Measurements from ENCODE around the gene PLEK2.

PLEK2 gene

GRCh38 chr14:67391268-67391667 is 20.7 kb downstream of the PLEK2 start:
- no peaks in the 10 kb centered on the region for H3K27me3 ChIP-seq (ENCODE audit: insufficient read depth, low read depth)
- H3K79me2 ChIP-seq (ENCODE audit: insufficient read depth, low read depth) = no peaks in the 10 kb centered on the region
- H4K20me1 ChIP-seq (ENCODE audit: insufficient read depth) = no peaks in the 10 kb centered on the region
- no peaks in the 10 kb centered on the region for H3K36me3 ChIP-seq (ENCODE audit: insufficient read depth)
- no peak overlapping the region for H3K27ac ChIP-seq
- no peak overlapping the region for H3K4me3 ChIP-seq (IDR thresholded peaks at IDR 0.05; ENCODE audit: insufficient read depth, low read depth, low read length)
- TF ChIP-seq CTCF (conservative IDR thresholded peaks at IDR 0.05; ENCODE audit: low read depth, low read length) = no peak
- no peak overlapping the region for H3K4me2 ChIP-seq
- H3K4me1 ChIP-seq (ENCODE audit: low read depth, poor library complexity, severe bottlenecking) = no peaks in the 10 kb centered on the region
- no peak overlapping the region for H2AFZ ChIP-seq (ENCODE audit: low read depth)
- H3K9ac ChIP-seq = no peak overlapping the region

- TF ChIP-seq CTCF (conservative IDR thresholded peaks at IDR 0.05; ENCODE audit: low read depth, low read length) = no peak
- Histone ChIP-seq H3K27me3 (ENCODE audit: insufficient read depth, low read depth) (no peaks in the 10 kb centered on the region), H3K4me1 (ENCODE audit: low read depth, poor library complexity, severe bottlenecking) (no peaks in the 10 kb centered on the region), H3K4me3 (IDR thresholded peaks at IDR 0.05; ENCODE audit: insufficient read depth, low read depth, low read length) (no peak overlapping the region), H3K9ac (no peak overlapping the region), H3K79me2 (ENCODE audit: insufficient read depth, low read depth) (no peaks in the 10 kb centered on the region), H2AFZ (ENCODE audit: low read depth) (no peak overlapping the region), H3K27ac (no peak overlapping the region), H3K4me2 (no peak overlapping the region), H3K36me3 (ENCODE audit: insufficient read depth) (no peaks in the 10 kb centered on the region), H4K20me1 (ENCODE audit: insufficient read depth) (no peaks in the 10 kb centered on the region)
These were observed 22.0 kb downstream of the PLEK2 start for GRCh38 chr14:67389811-67390534.

GRCh38 chr14:67389275-67389674 is 22.7 kb downstream of the PLEK2 start:
- H3K4me1 ChIP-seq (ENCODE audit: low read depth, poor library complexity, severe bottlenecking) = no peaks in the 10 kb centered on the region
- H3K4me3 ChIP-seq (IDR thresholded peaks at IDR 0.05; ENCODE audit: insufficient read depth, low read depth, low read length) = no peak overlapping the region
- no peaks in the 10 kb centered on the region for H3K27me3 ChIP-seq (ENCODE audit: insufficient read depth, low read depth)
- no peak overlapping the region for H3K27ac ChIP-seq
- no peaks in the 10 kb centered on the region for H4K20me1 ChIP-seq (ENCODE audit: insufficient read depth)
- H2AFZ ChIP-seq (ENCODE audit: low read depth) = no peak overlapping the region
- no peak overlapping the region for H3K9ac ChIP-seq
- H3K4me2 ChIP-seq = no peak overlapping the region
- TF ChIP-seq CTCF (conservative IDR thresholded peaks at IDR 0.05; ENCODE audit: low read depth, low read length) = no peak
- no peaks in the 10 kb centered on the region for H3K36me3 ChIP-seq (ENCODE audit: insufficient read depth)
- H3K79me2 ChIP-seq (ENCODE audit: insufficient read depth, low read depth) = no peaks in the 10 kb centered on the region

GRCh38 chr14:67387195-67387594 is 24.8 kb downstream of the PLEK2 start:
- Histone ChIP-seq H3K27me3 (ENCODE audit: insufficient read depth, low read depth) (no peaks in the 10 kb centered on the region), H3K79me2 (ENCODE audit: insufficient read depth, low read depth) (no peaks in the 10 kb centered on the region), H2AFZ (ENCODE audit: low read depth) (no peak overlapping the region), H3K4me3 (IDR thresholded peaks at IDR 0.05; ENCODE audit: insufficient read depth, low read depth, low read length) (no peak overlapping the region), H4K20me1 (ENCODE audit: insufficient read depth) (no peaks in the 10 kb centered on the region), H3K4me1 (ENCODE audit: low read depth, poor library complexity, severe bottlenecking) (no peaks in the 10 kb centered on the region), H3K27ac (no peak overlapping the region), H3K36me3 (ENCODE audit: insufficient read depth) (peaks cover 16% of the 10 kb centered on the region; the same call in 1 of the 2 replicates), H3K4me2 (no peak overlapping the region), H3K9ac (no peak overlapping the region)
- TF ChIP-seq CTCF (conservative IDR thresholded peaks at IDR 0.05; ENCODE audit: low read depth, low read length) = no peak

Data from KMS-11 (cell line).